GM23338 (cell line): ENCODE measurements around the gene RGS6. TPM values are rescaled to one million over a fixed set of nuclear protein-coding genes. Genes with fewer than 3 reads are reported as not detected.

ENCODE experiments used
- ATAC-seq: fragments of 200-7000 bp; cut with Tn5 transposase; 3 replicates; pipeline ENCODE4 v1.9.1; 2020
- DNase-seq: peaks from one replicate; pipeline ENCODE4 v3.0.0-alpha.2; 2015; ENCODE audit warnings: low spot score
- H2AFZ ChIP-seq: fragments of 200-600 bp; sonication (generic); 2 replicates; pipeline ENCODE4 v1.8.0; 2016; ENCODE audit warnings: antibody characterized with exemption, mild to moderate bottlenecking, moderate library complexity
- H3F3A ChIP-seq: fragments of 200-600 bp; sonication (generic); replicated peaks from 2 replicates; pipeline ENCODE4 v1.8.0; 2017; ENCODE audit warnings: antibody characterized with exemption, mixed run types, low read depth
- H3K27ac ChIP-seq: fragments of 200-600 bp; sonication (generic); 2 replicates; pipeline ENCODE4 v1.6.1; 2016; ENCODE audit warnings: low read depth
- H3K27me3 ChIP-seq: fragments of 200-600 bp; sonication (generic); 2 replicates; pipeline ENCODE4 v1.8.0; 2016; ENCODE audit warnings: mild to moderate bottlenecking, mixed run types, moderate library complexity; ENCODE audit not compliant: insufficient read depth
- H3K36me3 ChIP-seq: fragments of 200-600 bp; sonication (generic); 2 replicates; pipeline ENCODE4 v1.8.0; 2016; ENCODE audit warnings: mild to moderate bottlenecking; ENCODE audit not compliant: insufficient read depth
- H3K4me1 ChIP-seq: fragments of 200-600 bp; sonication (generic); 2 replicates; pipeline ENCODE4 v1.8.0; 2016; ENCODE audit warnings: mild to moderate bottlenecking, moderate library complexity; ENCODE audit not compliant: insufficient read depth
- H3K4me2 ChIP-seq: fragments of 200-600 bp; sonication (generic); 2 replicates; pipeline ENCODE4 v1.7.1; 2017; ENCODE audit warnings: mixed run types
- H3K4me3 ChIP-seq: fragments of 200-600 bp; sonication (generic); 2 replicates; pipeline ENCODE4 v1.6.1; 2016; ENCODE audit warnings: mixed run types
- H3K79me2 ChIP-seq: fragments of 200-600 bp; sonication (generic); replicated peaks from 2 replicates; pipeline ENCODE4 v1.8.0; 2017; ENCODE audit warnings: mild to moderate bottlenecking; ENCODE audit not compliant: insufficient read depth
- H3K9me2 ChIP-seq: fragments of 200-600 bp; sonication (generic); 2 replicates; pipeline ENCODE4 v1.8.0; 2017; ENCODE audit not compliant: insufficient read depth
- H4K20me1 ChIP-seq: fragments of 200-600 bp; sonication (generic); replicated peaks from 2 replicates; pipeline ENCODE4 v1.8.0; 2017; ENCODE audit warnings: mild to moderate bottlenecking; ENCODE audit not compliant: insufficient read depth
- H3K27ac Mint-ChIP-seq: 2 replicates; pipeline ENCODE4 v1.8.0; 2020; ENCODE audit warnings: inconsistent platforms, mild to moderate bottlenecking, moderate library complexity, mixed read lengths
- H3K27me3 Mint-ChIP-seq: 3 replicates; pipeline ENCODE4 v1.8.0; 2022; ENCODE audit warnings: low read depth, mild to moderate bottlenecking, moderate library complexity, mixed read lengths, inconsistent platforms; ENCODE audit not compliant: insufficient read depth, poor library complexity
- H3K36me3 Mint-ChIP-seq: 3 replicates; pipeline ENCODE4 v1.8.0; 2021; ENCODE audit warnings: low read depth, mild to moderate bottlenecking, inconsistent platforms, moderate library complexity, mixed read lengths
- H3K4me1 Mint-ChIP-seq: 3 replicates; pipeline ENCODE4 v1.8.0; 2020; ENCODE audit warnings: mild to moderate bottlenecking, inconsistent platforms, mixed read lengths
- H3K4me3 Mint-ChIP-seq: 3 replicates; pipeline ENCODE4 v1.8.0; 2021; ENCODE audit warnings: moderate library complexity, mild to moderate bottlenecking, inconsistent platforms, mixed read lengths
- H3K9me3 Mint-ChIP-seq: 3 replicates; pipeline ENCODE4 v1.8.0; 2020; ENCODE audit warnings: moderate library complexity, mild to moderate bottlenecking, inconsistent platforms, mixed read lengths
- CREB1 ChIP-seq: fragments of 250-450 bp; sonication (Bioruptor Pico); IDR thresholded peaks from 2 replicates; pipeline ENCODE4 v1.5.0; 2020; ENCODE audit warnings: low read depth, mild to moderate bottlenecking, moderate library complexity
- CTCF ChIP-seq, 2 experiments: fragments of 200-600 bp in 1 of 2; sonication (generic) in 1 of 2; conservative IDR thresholded peaks; 2 replicates each; pipeline versions ENCODE4 v1.5.1 to v1.6.1; 2016 to 2017; ENCODE audit warnings: antibody characterized with exemption in 2 of 2, low read depth in 2 of 2, mild to moderate bottlenecking in 2 of 2, moderate library complexity in 1 of 2
- EZH2phosphoT487 ChIP-seq: fragments of 200-600 bp; sonication (generic); IDR thresholded peaks from one replicate; pipeline ENCODE4 v1.8.1; 2018; ENCODE audit warnings: antibody characterized with exemption; ENCODE audit not compliant: unreplicated experiment
- NANOG ChIP-seq: IDR thresholded peaks from 2 replicates; pipeline ENCODE4 v1.6.1; 2016; ENCODE audit warnings: antibody characterized with exemption, borderline replicate concordance
- REST ChIP-seq: IDR thresholded peaks from one replicate; pipeline ENCODE4 v1.6.1; 2018; ENCODE audit warnings: antibody characterized with exemption; ENCODE audit not compliant: unreplicated experiment
- STAT1 ChIP-seq: IDR thresholded peaks from one replicate; pipeline ENCODE4 v1.6.1; 2016; ENCODE audit warnings: antibody characterized with exemption; ENCODE audit not compliant: unreplicated experiment
- ZNF114 ChIP-seq: fragments of 250-450 bp; sonication (Bioruptor Pico); IDR thresholded peaks from 2 replicates; pipeline ENCODE4 v1.5.0; 2020; ENCODE audit warnings: mild to moderate bottlenecking, moderate library complexity
- polyA plus RNA-seq: library from polyadenylated mRNA; unstranded; fragments of >200 nt; fragmentation: Nextera tagmentation; extraction: Ambion mirVana; gene quantifications from 2 replicates; pipeline ENCODE4 v1.2.1, GENCODE V29; 2016
- total RNA-seq: library from RNA; depleted of rRNA; stranded (reverse); fragments of >200 nt; shearing (Covaris generic); gene quantifications from 2 replicates; pipeline ENCODE4 v1.2.3, GENCODE V29; 2014

RGS6 gene
- total and polyA plus RNA-seq, 2 experiments from 2014 or later, result 0.66 to 0.83 TPM

GRCh38 chr14:72448212-72448611 is 516.0 kb downstream of the RGS6 start:
- H3K27ac ChIP-seq, result no peak overlapping the region
- no peaks in the 10 kb centered on the region for H3K79me2 ChIP-seq
- ATAC-seq (no peak), DNase-seq (no peak)
- TF ChIP-seq STAT1 (no peak), CTCF (conservative IDR thresholded peaks at IDR 0.05; ENCODE audit: low read depth in 2 of 2) (peak; percentile 9 to 39; a peak in 2 of 4 replicates)
- H2AFZ ChIP-seq, result no peak overlapping the region
- no peaks in the 10 kb centered on the region; the same call in 2 of the 3 replicates for H3K9me3 Mint-ChIP-seq
- no peak overlapping the region for H3K4me3 Mint-ChIP-seq
- peaks cover 5% of the 10 kb centered on the region; the same call in 1 of the 2 replicates for H3K4me1 ChIP-seq
- H3K36me3 Mint-ChIP-seq, result no peaks in the 10 kb centered on the region
- H3F3A ChIP-seq, result no peaks in the 10 kb centered on the region
- H4K20me1 ChIP-seq, result no peaks in the 10 kb centered on the region
- no peaks in the 10 kb centered on the region for H3K27me3 Mint-ChIP-seq
- H3K4me1 Mint-ChIP-seq, result peaks cover 12% of the 10 kb centered on the region
- no peak overlapping the region for H3K4me3 ChIP-seq
- H3K36me3 ChIP-seq, result no peaks in the 10 kb centered on the region
- no peaks in the 10 kb centered on the region for H3K9me2 ChIP-seq
- H3K4me2 ChIP-seq, result no peak overlapping the region
- H3K27me3 ChIP-seq, result no peaks in the 10 kb centered on the region
- H3K27ac Mint-ChIP-seq, result no peak overlapping the region

GRCh38 chr14:72450473-72451044 is 518.3 kb downstream of the RGS6 start:
- Mint-ChIP-seq H3K4me3 (no peak overlapping the region), H3K9me3 (no peaks in the 10 kb centered on the region; the same call in 2 of the 3 replicates), H3K4me1 (peaks cover 16% of the 10 kb centered on the region), H3K36me3 (no peaks in the 10 kb centered on the region), H3K27ac (0 out of 2 replicates have a peak overlapping the region, but pooled peaks have one; percentile 2), H3K27me3 (no peaks in the 10 kb centered on the region)
- 0 out of 2 replicates have a peak, but pooled peaks cover 4% of the 10 kb centered on the region for H3K9me2 ChIP-seq
- H3K4me2 ChIP-seq, result no peak overlapping the region
- no peaks in the 10 kb centered on the region for H3K27me3 ChIP-seq
- H3K4me1 ChIP-seq, result peaks cover 5% of the 10 kb centered on the region; the same call in 1 of the 2 replicates
- H3K79me2 ChIP-seq, result no peaks in the 10 kb centered on the region
- ATAC-seq (no peak), DNase-seq (no peak)
- TF ChIP-seq NANOG, result no peak
- TF ChIP-seq CREB1 (CRISPR knock-in tag), result no peak
- no peak for TF ChIP-seq EZH2phosphoT487
- no peak for TF ChIP-seq REST
- no peak for TF ChIP-seq CTCF (conservative IDR thresholded peaks at IDR 0.05; ENCODE audit: low read depth in 2 of 2)
- TF ChIP-seq STAT1, result no peak
- no peak for TF ChIP-seq ZNF114 (CRISPR knock-in tag)
- H4K20me1 ChIP-seq, result no peaks in the 10 kb centered on the region
- no peak overlapping the region for H3K4me3 ChIP-seq
- no peaks in the 10 kb centered on the region for H3K36me3 ChIP-seq
- H3F3A ChIP-seq, result no peaks in the 10 kb centered on the region
- peak overlapping the region; percentile 98; the same call in 1 of the 2 replicates for H2AFZ ChIP-seq
- no peak overlapping the region for H3K27ac ChIP-seq
